GM23338 (cell line): ENCODE data around the gene DHRS3.

ENCODE experiments used
- CTCF ChIP-seq, 2 experiments: fragments of 200-600 bp in 1 of 2; sonication (generic) in 1 of 2; conservative IDR thresholded peaks; 2 replicates each; pipeline versions ENCODE4 v1.5.1 to v1.6.1; 2016 to 2017; ENCODE audit warnings: antibody characterized with exemption in 2 of 2, low read depth in 2 of 2, mild to moderate bottlenecking in 2 of 2, moderate library complexity in 1 of 2
- EZH2 ChIP-seq: fragments of 200-600 bp; sonication (generic); IDR thresholded peaks from one replicate; pipeline ENCODE4 v1.8.0; 2017; ENCODE audit warnings: antibody characterized with exemption, mild to moderate bottlenecking, low read depth; ENCODE audit not compliant: unreplicated experiment
- EZH2phosphoT487 ChIP-seq: fragments of 200-600 bp; sonication (generic); IDR thresholded peaks from one replicate; pipeline ENCODE4 v1.8.1; 2018; ENCODE audit warnings: antibody characterized with exemption; ENCODE audit not compliant: unreplicated experiment
- JUNB ChIP-seq: IDR thresholded peaks from one replicate; pipeline ENCODE4 v1.6.1; 2016; ENCODE audit warnings: antibody characterized with exemption; ENCODE audit not compliant: unreplicated experiment
- NANOG ChIP-seq: IDR thresholded peaks from 2 replicates; pipeline ENCODE4 v1.6.1; 2016; ENCODE audit warnings: antibody characterized with exemption, borderline replicate concordance
- POLR2AphosphoS5 ChIP-seq: IDR thresholded peaks from 2 replicates; pipeline ENCODE4 v1.6.1; 2016; ENCODE audit warnings: antibody characterized with exemption, low read depth
- REST ChIP-seq: IDR thresholded peaks from one replicate; pipeline ENCODE4 v1.6.1; 2018; ENCODE audit warnings: antibody characterized with exemption; ENCODE audit not compliant: unreplicated experiment
- ZNF114 ChIP-seq: fragments of 250-450 bp; sonication (Bioruptor Pico); IDR thresholded peaks from 2 replicates; pipeline ENCODE4 v1.5.0; 2020; ENCODE audit warnings: mild to moderate bottlenecking, moderate library complexity
- ZNF331 ChIP-seq: fragments of 250-450 bp; sonication (Bioruptor Pico); IDR thresholded peaks from 2 replicates; pipeline ENCODE4 v1.5.0; 2020; ENCODE audit warnings: low read depth, mild to moderate bottlenecking, moderate library complexity
- ZNF462 ChIP-seq: fragments of 250-450 bp; sonication (Bioruptor Pico); IDR thresholded peaks from 2 replicates; pipeline ENCODE4 v1.5.0; 2020; ENCODE audit warnings: mild to moderate bottlenecking, moderate library complexity

- TF ChIP-seq POLR2AphosphoS5, result no peak
- TF ChIP-seq CTCF (conservative IDR thresholded peaks at IDR 0.05; ENCODE audit: low read depth in 2 of 2), result no peak
- no peak for TF ChIP-seq REST
- no peak for TF ChIP-seq EZH2
- no peak for TF ChIP-seq ZNF331 (CRISPR knock-in tag)
- no peak for TF ChIP-seq ZNF114 (CRISPR knock-in tag)
- TF ChIP-seq EZH2phosphoT487, result no peak
- no peak for TF ChIP-seq JUNB
- no peak for TF ChIP-seq NANOG
- TF ChIP-seq ZNF462 (CRISPR knock-in tag), result no peak
Measured at GRCh38 chr1:12554521-12555305, 63.3 kb downstream of the DHRS3 start.
